ENCODE data around the gene KCNJ1. TPM values are rescaled to one million over a fixed set of nuclear protein-coding genes. Genes with fewer than 3 reads are reported as not detected.
A peak's percentile ranks its signal among the peaks of the same experiment; 100 is the strongest.

Gene KCNJ1
- total RNA-seq, 4 donors from 2014 or later = not detected

GRCh38 chr11:128834157-128834556 lies 32.9 kb downstream of the KCNJ1 start:
- no peaks in the 10 kb centered on the region for H3K36me3 ChIP-seq
- intact Hi-C loops (cut with DNase I) = loop anchor here (5.0 kb wide), 5 partner anchors 202 to 802 kb away; no protein-coding TSS in a partner anchor
- peaks cover 0 to 28% (median 0%) of the 10 kb centered on the region in 4 donors for H3K27me3 ChIP-seq
- WGBS = 76% methylated on average over 2 of the region's 2 CpGs
- H3K4me3 ChIP-seq = no peak overlapping the region
- H3K27ac ChIP-seq (replicated peaks in 1 of 4) = no peak overlapping the region
- no peaks in the 10 kb centered on the region for H3K9me3 ChIP-seq
- peaks cover 8 to 21% (median 17%) of the 10 kb centered on the region in 4 donors for H3K4me1 ChIP-seq
- TF ChIP-seq CTCF (IDR thresholded peaks at IDR 0.05) (no peak), POLR2AphosphoS5 (IDR thresholded peaks at IDR 0.05) (no peak), POLR2A (IDR thresholded peaks at IDR 0.05; ENCODE audit: low read depth) (no peak), EP300 (IDR thresholded peaks at IDR 0.05) (no peak)
- no peak for DNase-seq (ENCODE audit: extremely low spot score)

DNA sequence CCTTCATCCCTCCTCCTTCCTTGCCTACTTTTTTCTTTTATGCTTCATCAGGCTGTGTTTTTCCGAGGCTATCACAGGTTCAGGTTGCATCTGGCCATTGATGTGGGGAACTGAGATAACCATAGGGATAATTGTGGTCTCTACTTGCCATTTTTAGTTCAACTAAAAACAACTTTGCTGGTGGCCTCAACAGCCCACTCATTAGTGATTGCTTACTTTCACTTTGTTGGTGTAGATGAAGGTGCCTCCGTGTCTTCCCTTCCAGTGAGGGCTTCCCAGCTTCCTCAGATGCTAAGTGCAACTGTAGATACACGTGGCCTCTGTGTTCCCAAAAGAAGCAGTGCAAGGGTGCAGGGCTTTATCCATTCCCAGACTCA lies 35.0 kb downstream of the KCNJ1 start:
- DNase-seq (ENCODE audit: extremely low spot score) = no peak
- H3K4me1 ChIP-seq = peaks cover 8 to 18% (median 15%) of the 10 kb centered on the region in 4 donors
- TF ChIP-seq POLR2A (IDR thresholded peaks at IDR 0.05; ENCODE audit: low read depth) (no peak), POLR2AphosphoS5 (IDR thresholded peaks at IDR 0.05) (no peak), CTCF (IDR thresholded peaks at IDR 0.05) (no peak), EP300 (IDR thresholded peaks at IDR 0.05) (no peak)
- intact Hi-C loops (cut with DNase I) = loop anchor here (5.0 kb wide), 5 partner anchors 200 to 800 kb away; no protein-coding TSS in a partner anchor
- no peaks in the 10 kb centered on the region for H3K9me3 ChIP-seq
- no peak overlapping the region for H3K27ac ChIP-seq (replicated peaks in 1 of 4)
- WGBS = 63% methylated on average over 3 of the region's 3 CpGs
- peaks cover 0 to 28% (median 0%) of the 10 kb centered on the region in 4 donors for H3K27me3 ChIP-seq
- no peaks in the 10 kb centered on the region for H3K36me3 ChIP-seq
- no peak overlapping the region for H3K4me3 ChIP-seq

GRCh38 chr11:128831174-128832120 lies 35.6 kb downstream of the KCNJ1 start:
- TF ChIP-seq POLR2AphosphoS5 (IDR thresholded peaks at IDR 0.05) (peak in 1 of 2 donors; percentile 14), EP300 (IDR thresholded peaks at IDR 0.05) (no peak), CTCF (IDR thresholded peaks at IDR 0.05) (peak; percentile 78 to 92 (median 91))
- no peak overlapping the region for H3K27ac ChIP-seq (replicated peaks in 1 of 4)
- peak overlapping the region in 1 of 4 donors; percentile 34 for H3K4me3 ChIP-seq
- intact Hi-C loops (cut with DNase I) = loop anchor here (5.0 kb wide), 5 partner anchors 199 to 799 kb away; no protein-coding TSS in a partner anchor
- H3K4me1 ChIP-seq = peaks cover 8 to 15% (median 12%) of the 10 kb centered on the region in 4 donors
- no peaks in the 10 kb centered on the region for H3K9me3 ChIP-seq
- peaks cover 0 to 28% (median 0%) of the 10 kb centered on the region in 4 donors for H3K27me3 ChIP-seq
- no peaks in the 10 kb centered on the region for H3K36me3 ChIP-seq
- no peak for DNase-seq (ENCODE audit: extremely low spot score)
- 34% methylated on average over 14 of the region's 14 CpGs for WGBS

DNA sequence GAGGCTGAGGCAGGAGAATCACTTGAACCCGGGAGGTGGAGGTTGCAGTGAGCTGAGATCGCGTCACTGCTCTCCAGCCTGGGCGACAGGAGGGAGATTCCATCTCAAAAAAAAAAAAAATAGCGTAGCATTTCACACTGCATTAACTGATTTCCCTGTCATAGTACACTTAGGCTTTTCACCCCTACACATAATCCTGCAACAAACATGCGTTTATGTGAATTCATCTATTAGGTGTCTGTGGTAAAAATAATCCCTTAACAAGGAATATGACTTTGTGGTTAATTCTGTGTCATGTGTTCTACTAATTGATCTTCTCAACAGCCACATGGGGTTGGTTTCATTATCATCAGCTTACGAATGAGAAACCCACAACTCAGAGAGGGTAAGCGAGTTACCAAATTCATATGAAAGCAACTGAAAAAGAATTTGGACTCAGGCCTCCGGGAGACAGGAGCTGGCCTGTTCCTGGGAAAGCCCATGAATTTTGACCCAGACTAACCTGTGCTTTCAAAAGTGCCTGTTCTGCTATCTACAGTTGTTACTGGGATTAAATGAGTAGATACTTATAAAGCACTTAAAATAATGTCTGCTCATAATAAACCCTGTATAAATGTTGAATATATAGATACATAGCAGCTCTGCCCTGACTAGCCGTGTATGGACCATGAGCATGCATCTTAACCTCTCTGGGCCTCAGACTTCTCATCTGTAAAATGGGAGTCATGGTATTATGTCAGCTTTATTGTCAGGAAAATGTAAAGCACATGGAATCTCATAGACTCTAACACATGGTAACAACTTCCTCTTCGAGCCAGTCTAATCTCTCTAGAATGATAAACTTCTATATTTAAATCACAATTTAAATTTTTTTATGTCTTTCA lies 36.6 kb downstream of the KCNJ1 start:
- intact Hi-C loops (cut with DNase I) = loop anchor here (5.0 kb wide), 5 partner anchors 198 to 798 kb away; no protein-coding TSS in a partner anchor

More for the DNA sequence above, 36.6 kb downstream of the KCNJ1 start:
- no peak for TF ChIP-seq POLR2A (IDR thresholded peaks at IDR 0.05; ENCODE audit: low read depth)
- TF ChIP-seq POLR2AphosphoS5 (IDR thresholded peaks at IDR 0.05) = no peak
- TF ChIP-seq EP300 (IDR thresholded peaks at IDR 0.05) = no peak
- no peak for TF ChIP-seq CTCF (IDR thresholded peaks at IDR 0.05)
- Histone ChIP-seq H3K9me3 (no peaks in the 10 kb centered on the region), H3K4me1 (peaks cover 4 to 10% (median 8%) of the 10 kb centered on the region in 4 donors), H3K27me3 (peaks cover 0 to 28% (median 0%) of the 10 kb centered on the region in 4 donors), H3K27ac (replicated peaks in 1 of 4) (no peak overlapping the region), H3K36me3 (no peaks in the 10 kb centered on the region), H3K4me3 (peak overlapping the region in 1 of 4 donors; percentile 34)
- no peak for DNase-seq (ENCODE audit: extremely low spot score)
- 88% methylated on average over 11 of the region's 11 CpGs for WGBS
